ENCODE results near the gene SLC22A23.

Gene SLC22A23

GRCh38 chr6:3370361-3371221, 86.3 kb downstream of the SLC22A23 start:
- DNase-seq (ENCODE audit: low read depth in 2 of 2) = no peak

DNA sequence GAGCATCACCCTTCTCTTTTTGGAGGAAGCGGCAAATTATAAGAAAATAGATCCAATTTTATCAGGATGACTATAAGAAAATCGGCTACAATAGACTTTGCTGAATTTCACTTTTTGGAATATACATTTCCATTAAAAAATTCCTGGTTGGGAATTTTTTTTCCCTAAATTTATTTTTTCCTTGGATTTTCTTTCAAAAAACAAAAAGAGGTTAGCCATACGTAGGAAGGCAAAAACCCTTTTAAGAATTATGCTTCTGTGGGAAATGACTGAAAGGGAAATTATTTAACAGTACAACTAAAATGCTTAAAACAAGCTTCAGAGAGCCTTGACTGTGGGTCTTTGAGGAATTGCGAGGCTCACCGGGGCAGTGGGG, 86.9 kb downstream of the SLC22A23 start:
- no peak for DNase-seq (ENCODE audit: low read depth in 2 of 2)

GRCh38 chr6:3368685-3369084, 88.2 kb downstream of the SLC22A23 start:
- no peak for DNase-seq (ENCODE audit: low read depth in 2 of 2)

DNA sequence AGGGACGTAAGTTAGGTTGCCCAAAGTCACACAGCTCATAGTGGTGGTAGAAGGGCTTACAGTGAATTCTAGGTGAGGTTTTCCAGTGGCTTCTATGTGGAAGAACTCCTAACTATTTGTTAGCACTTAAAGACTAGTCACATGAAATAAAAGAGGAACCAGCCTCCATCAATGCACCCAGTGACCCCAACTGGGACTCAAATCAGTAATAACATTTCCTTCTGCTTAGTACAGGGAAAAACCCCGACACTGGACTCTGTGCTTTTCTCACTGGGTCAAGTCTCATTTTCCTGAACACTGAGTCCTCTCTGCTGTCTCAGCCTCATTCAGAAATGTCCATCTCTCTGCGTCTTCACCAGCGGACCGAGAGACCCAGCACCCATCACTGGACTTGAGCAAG, 89.2 kb downstream of the SLC22A23 start:
- DNase-seq (ENCODE audit: low read depth in 2 of 2) = no peak

- DNase-seq (ENCODE audit: low read depth in 2 of 2) = no peak
Measured at GRCh38 chr6:3366596-3367413, 90.0 kb downstream of the SLC22A23 start.

GRCh38 chr6:3364391-3364790, 92.5 kb downstream of the SLC22A23 start:
- DNase-seq (ENCODE audit: low read depth in 2 of 2) = no peak

GRCh38 chr6:3363296-3364025, 93.4 kb downstream of the SLC22A23 start:
- no peak for DNase-seq (ENCODE audit: low read depth in 2 of 2)

- no peak for DNase-seq (ENCODE audit: low read depth in 2 of 2)
Measured at GRCh38 chr6:3361312-3362037, 95.4 kb downstream of the SLC22A23 start.

- no peak for DNase-seq (ENCODE audit: low read depth in 2 of 2)
Measured at GRCh38 chr6:3360727-3361045, 96.2 kb downstream of the SLC22A23 start.

DNA sequence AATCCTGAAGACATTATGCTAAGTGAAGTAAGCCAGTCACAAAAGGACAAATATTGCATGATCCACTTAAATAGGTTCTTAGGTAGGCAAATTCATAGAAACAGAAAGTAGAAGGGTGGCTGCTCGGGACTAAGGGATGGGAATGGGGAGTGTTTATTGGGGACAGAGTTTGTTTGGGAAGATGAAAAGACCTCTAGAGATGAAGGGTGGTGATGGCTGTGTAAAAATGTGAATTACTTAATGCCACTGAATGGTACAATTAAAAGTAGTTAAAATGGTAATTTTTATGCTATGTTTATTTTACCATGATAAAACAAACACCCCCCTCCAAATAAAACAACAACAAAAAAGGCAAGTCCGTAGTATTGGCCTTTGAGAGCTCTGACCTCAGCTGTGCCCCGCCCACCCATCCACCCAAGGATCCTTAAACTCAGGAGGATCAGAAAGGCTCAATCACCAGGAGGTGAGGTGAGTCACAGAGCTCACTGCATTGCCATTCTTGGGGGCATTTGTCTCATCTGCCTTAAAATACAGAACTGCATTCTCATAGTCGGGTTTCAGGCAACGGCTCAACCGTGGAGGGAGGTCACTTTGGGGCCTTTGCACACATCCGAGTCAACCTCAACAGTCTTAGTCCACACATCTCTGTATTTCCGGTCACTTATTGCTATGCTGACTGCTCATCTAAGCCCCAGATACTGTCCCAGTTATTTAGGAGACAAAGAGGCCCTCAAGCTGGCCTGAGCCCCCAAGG, 96.7 kb downstream of the SLC22A23 start:
- no peak for DNase-seq (ENCODE audit: low read depth in 2 of 2)

DNA sequence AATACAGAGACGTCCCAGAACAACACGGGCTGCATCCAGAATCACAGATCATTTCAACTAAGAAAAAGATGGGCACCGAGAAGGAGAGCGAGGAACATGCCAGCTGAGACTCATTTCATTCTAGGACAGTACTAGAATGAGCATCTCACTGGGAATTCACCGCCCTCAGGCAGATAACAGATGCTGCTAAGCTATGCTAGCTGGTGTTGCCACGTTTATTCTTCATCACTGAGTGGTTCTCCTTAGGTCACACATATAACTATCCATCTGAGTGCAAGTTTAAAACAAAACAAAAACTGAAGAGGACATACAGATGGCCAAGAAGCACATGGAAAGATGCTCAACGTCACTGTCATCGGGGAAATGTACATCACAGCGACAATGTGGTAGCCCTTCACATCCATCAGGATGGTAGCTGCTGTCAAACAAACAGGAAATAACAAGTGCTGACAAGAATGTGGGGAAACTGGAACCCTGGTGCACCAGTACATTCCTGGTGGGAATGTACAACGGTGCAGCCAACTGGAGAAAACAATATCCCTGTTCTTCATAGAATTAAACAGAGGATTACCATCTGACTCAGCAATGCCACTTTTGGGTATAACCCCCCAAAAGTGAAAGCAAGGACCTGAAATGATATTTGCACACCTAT, 97.6 kb downstream of the SLC22A23 start:
- no peak for DNase-seq (ENCODE audit: low read depth in 2 of 2)

DNA sequence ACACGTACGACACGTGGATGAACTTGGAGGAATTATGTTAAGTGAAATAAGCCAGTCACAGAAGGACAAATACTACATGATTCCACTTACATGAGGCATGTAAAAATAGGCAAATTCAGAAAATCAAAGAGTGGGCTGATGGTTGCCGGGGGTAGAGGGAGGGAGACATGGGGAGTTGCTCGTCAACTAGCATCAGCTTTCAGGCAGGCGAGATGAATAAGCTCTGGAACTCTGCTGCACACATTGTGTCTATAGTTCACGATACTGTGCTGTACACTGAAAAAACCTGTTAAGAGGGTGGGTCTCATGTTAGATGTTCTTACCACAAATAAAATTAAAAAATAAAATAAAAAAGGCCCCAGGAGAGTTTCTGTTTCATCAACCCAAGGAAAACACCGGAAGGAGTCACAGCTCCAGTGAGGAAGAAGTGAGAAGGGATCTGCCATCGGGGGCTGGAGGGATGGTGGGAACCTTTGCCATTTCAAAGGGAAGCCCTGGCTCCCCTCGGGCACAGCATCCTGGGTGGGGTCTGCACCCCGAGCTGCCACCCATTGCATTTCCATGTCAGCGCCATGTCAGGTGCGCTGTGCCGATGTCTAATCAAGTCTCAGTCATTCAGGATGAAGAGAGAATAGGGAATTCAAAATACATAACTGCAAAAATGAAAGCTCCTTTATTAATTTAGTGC, 98.3 kb downstream of the SLC22A23 start:
- no peak for DNase-seq (ENCODE audit: low read depth in 2 of 2)

- no peak for DNase-seq (ENCODE audit: low read depth in 2 of 2)
Measured at GRCh38 chr6:3357678-3358077, 99.2 kb downstream of the SLC22A23 start.

GRCh38 chr6:3356824-3357420, 99.9 kb downstream of the SLC22A23 start:
- DNase-seq (ENCODE audit: low read depth in 2 of 2) = no peak

DNA sequence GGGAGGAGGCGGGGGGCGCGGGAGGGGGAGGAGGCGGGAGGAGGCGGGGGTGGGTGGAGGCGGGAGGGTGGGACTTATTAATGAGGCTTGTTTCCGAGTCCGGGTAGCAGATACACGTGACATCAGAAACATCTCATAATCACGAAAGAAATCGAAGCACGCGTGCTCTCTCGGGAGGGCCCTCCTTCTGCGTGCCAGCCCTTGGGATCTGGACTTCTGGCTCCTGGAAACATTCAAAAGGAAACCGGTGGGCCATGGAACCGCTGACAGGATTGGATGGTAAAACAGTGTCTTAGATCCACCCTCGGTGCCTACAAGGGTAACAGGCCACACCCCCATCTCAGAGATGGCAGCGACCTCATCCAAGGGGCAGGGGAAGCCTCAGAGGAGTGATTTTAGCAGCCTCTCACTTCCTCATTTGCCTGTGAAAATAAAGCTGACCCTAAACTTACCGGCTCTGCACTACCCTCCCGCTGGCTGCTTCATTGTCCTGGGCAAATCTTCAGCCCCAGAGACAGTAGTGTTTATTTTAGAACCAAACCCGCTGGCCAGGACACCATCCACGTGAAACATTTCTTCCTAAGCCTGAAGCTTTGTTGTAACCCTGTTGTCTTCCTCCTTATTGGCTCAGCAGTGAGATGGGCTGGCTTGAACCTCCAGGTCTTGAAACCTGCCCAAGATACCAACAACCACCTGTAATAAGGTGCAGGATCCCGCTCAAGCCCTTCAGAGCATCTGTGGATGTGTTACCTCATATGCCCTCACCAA, 100.6 kb downstream of the SLC22A23 start:
- DNase-seq (ENCODE audit: low read depth in 2 of 2) = no peak

- DNase-seq (ENCODE audit: low read depth in 2 of 2) = no peak
Measured at GRCh38 chr6:3355358-3356055, 101.3 kb downstream of the SLC22A23 start.

DNA sequence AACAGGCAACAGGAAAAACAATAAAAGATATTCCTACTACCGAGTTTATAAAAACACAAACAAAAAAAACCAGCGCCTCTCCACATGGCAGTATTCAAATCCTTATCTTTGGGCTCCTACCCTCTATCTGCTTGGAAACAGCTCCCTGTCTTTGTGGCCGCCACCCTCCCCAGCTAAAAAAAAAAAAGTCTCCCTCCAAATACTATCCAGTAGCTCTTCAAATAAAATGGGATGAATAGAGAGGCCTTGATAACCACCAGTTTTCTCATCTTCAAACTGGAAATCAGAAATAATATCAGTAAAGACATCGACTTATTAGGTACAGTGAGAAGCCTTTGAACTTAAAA, 101.9 kb downstream of the SLC22A23 start:
- DNase-seq (ENCODE audit: low read depth in 2 of 2) = no peak

- no peak for DNase-seq (ENCODE audit: low read depth in 2 of 2)
Measured at GRCh38 chr6:3353939-3354338, 102.9 kb downstream of the SLC22A23 start.

All from fibroblast of skin of left quadriceps (primary cell).